GM23248 (cell line): ENCODE results near the gene MACF1. TPM values are rescaled to one million over a fixed set of nuclear protein-coding genes. Genes with fewer than 3 reads are reported as not detected.
"Not testable (repeated sequence)": the region's sequence is repeated elsewhere in the genome, so short reads cannot be mapped to it uniquely, and the experiment has no call there.

Experiments
- DNase-seq: peaks from one replicate; pipeline ENCODE4 v3.0.0-alpha.2; 2015
- H2AFZ ChIP-seq: fragments of 200-600 bp; sonication (generic); 2 replicates; pipeline ENCODE4 v1.6.1; 2016; ENCODE audit warnings: antibody characterized with exemption
- H3F3A ChIP-seq: fragments of 200-600 bp; sonication (generic); 2 replicates; pipeline ENCODE4 v1.6.1; 2016; ENCODE audit warnings: mild to moderate bottlenecking, antibody characterized with exemption, mixed run types; ENCODE audit not compliant: insufficient read depth
- H3K27ac ChIP-seq: fragments of 200-600 bp; sonication (generic); 2 replicates; pipeline ENCODE4 v1.5.1; 2016; ENCODE audit warnings: mild to moderate bottlenecking
- H3K27me3 ChIP-seq: fragments of 200-600 bp; sonication (generic); replicated peaks from 2 replicates; pipeline ENCODE4 v1.6.1; 2016; ENCODE audit warnings: mild to moderate bottlenecking; ENCODE audit not compliant: insufficient read depth
- H3K36me3 ChIP-seq: fragments of 200-600 bp; sonication (generic); 2 replicates; pipeline ENCODE4 v1.6.1; 2016; ENCODE audit warnings: low read depth, mild to moderate bottlenecking
- H3K4me1 ChIP-seq: fragments of 200-600 bp; sonication (generic); 2 replicates; pipeline ENCODE4 v1.6.1; 2016; ENCODE audit warnings: mild to moderate bottlenecking; ENCODE audit not compliant: insufficient read depth
- H3K4me2 ChIP-seq: fragments of 200-600 bp; sonication (generic); one replicate; pipeline ENCODE4 v1.6.1; 2016; ENCODE audit warnings: mild to moderate bottlenecking; ENCODE audit not compliant: unreplicated experiment
- H3K4me3 ChIP-seq: fragments of 200-600 bp; sonication (generic); 2 replicates; pipeline ENCODE4 v1.5.1; 2016; ENCODE audit warnings: mild to moderate bottlenecking
- H3K79me2 ChIP-seq: fragments of 200-600 bp; sonication (generic); 2 replicates; pipeline ENCODE4 v1.6.1; 2016; ENCODE audit warnings: mild to moderate bottlenecking; ENCODE audit not compliant: insufficient read depth
- H3K9ac ChIP-seq: fragments of 200-600 bp; sonication (generic); 2 replicates; pipeline ENCODE4 v1.6.1; 2016; ENCODE audit warnings: mild to moderate bottlenecking
- H3K9me2 ChIP-seq: fragments of 200-600 bp; sonication (generic); 2 replicates; pipeline ENCODE4 v1.6.1; 2016; ENCODE audit warnings: mixed run types, mild to moderate bottlenecking, moderate library complexity; ENCODE audit not compliant: insufficient read depth
- H3K9me3 ChIP-seq: fragments of 200-600 bp; sonication (generic); one replicate; pipeline ENCODE4 v1.6.1; 2017; ENCODE audit warnings: low read depth
- H4K20me1 ChIP-seq: fragments of 200-600 bp; sonication (generic); 2 replicates; pipeline ENCODE4 v1.6.0; 2016; ENCODE audit not compliant: insufficient read depth
- EZH2 ChIP-seq: fragments of 200-600 bp; sonication (generic); IDR thresholded peaks from 2 replicates; pipeline ENCODE4 v1.6.1; 2018; ENCODE audit warnings: antibody characterized with exemption, mild to moderate bottlenecking; ENCODE audit not compliant: insufficient read depth, poor library complexity, severe bottlenecking
- EZH2phosphoT487 ChIP-seq: fragments of 200-600 bp; sonication (generic); IDR thresholded peaks from 2 replicates; pipeline ENCODE4 v1.6.1; 2018; ENCODE audit warnings: antibody characterized with exemption, moderate library complexity, mild to moderate bottlenecking, low read depth; ENCODE audit not compliant: insufficient read depth
- WGBS, 2 experiments: methylation state at CpG; one replicate each; pipeline ENCODE4 v1.1.6; 2015 to 2017; ENCODE audit warnings: low lambda C conversion rate in 2 of 2, low coverage in 1 of 2; ENCODE audit errors: missing lambda C conversion rate in 2 of 2; 5-methylcytosine and 5-hydroxymethylcytosine counted together
- in situ Hi-C: fragments of 300-500 bp; cut with MboI; formaldehyde crosslinking; loops from 2 replicates; pipeline ENCODE4 v1.15.0; 2020
- polyA plus RNA-seq: library from polyadenylated mRNA; unstranded; fragments of >200 nt; fragmentation: Nextera tagmentation; extraction: Ambion mirVana; gene quantifications from 2 replicates; pipeline ENCODE4 v1.2.1, GENCODE V29; 2016
- total RNA-seq: library from RNA; depleted of rRNA; stranded (reverse); fragments of >200 nt; shearing (Covaris generic); gene quantifications from 2 replicates; pipeline ENCODE4 v1.2.3, GENCODE V29; 2014

The MACF1 gene
- total and polyA plus RNA-seq, 2 experiments from 2014 or later: 55.1 to 177 TPM

DNA sequence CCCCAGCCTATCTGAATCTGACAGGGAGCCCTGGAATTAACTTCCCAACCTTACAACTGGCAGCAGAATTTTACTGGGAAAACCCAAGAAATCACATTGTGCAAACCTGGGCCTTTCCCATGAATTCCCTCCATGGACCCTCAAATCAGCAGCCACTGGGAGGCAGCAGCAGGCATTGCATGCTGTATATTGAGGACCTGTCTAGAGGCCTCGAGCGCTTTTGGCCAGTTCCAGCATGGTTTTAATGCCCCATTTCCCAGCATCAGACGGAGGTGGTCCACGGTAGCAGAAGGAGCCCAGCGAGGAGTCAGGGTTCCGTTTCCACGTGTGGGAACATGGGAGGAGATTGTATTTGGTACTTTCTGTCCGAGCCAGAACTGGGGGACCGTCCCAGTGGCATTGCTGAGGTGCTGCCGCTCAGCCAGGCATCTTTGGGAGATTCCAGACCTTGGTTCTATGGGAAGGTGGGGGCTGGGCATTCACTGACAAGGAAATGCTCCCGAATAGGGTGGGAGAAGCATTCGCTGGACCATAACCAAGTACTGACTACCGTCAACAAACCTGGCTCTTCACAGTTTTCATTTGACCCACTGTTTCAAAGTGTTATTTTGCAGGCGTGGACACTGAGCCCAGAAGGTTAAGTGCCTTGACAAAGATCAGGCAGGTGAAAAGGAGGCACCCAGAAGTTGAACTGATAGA, 302.9 kb downstream of the MACF1 start:
- Histone ChIP-seq H3F3A (no peaks in the 10 kb centered on the region), H4K20me1 (no peaks in the 10 kb centered on the region), H3K27me3 (0 out of 2 replicates have a peak, but pooled peaks cover 5% of the 10 kb centered on the region), H3K4me1 (no peaks in the 10 kb centered on the region), H2AFZ (no peak overlapping the region), H3K9ac (no peak overlapping the region), H3K4me2 (no peak overlapping the region), H3K27ac (no peak overlapping the region), H3K9me2 (no peaks in the 10 kb centered on the region), H3K36me3 (no peaks in the 10 kb centered on the region), H3K79me2 (no peaks in the 10 kb centered on the region), H3K4me3 (no peak overlapping the region), H3K9me3 (no peaks in the 10 kb centered on the region)
- WGBS, 2 experiments: 51 to 53% methylated on average over 14 of the region's 14 CpGs
- DNase-seq: peak; percentile 18
- in situ Hi-C loops: no loop called here
- TF ChIP-seq EZH2: no peak
- no peak for TF ChIP-seq EZH2phosphoT487

DNA sequence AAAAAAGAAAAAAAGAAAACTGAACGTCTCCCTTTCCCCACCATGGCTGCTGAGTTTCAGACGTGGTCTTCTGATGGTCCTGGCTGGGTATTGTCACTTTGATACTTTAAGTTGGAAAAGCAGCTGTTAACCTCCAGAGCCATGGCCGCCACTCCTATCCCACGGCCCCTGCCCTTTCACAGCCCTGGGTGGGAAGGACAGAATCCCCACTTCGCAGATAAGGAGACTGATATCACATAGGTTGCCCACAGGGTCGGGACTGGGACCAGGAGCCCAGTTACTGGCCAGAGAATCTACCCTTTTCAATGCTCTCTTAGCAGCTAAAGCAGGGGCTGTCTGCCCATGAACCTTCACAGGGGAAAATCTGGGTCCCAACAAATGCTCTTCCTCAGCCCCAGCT, 303.8 kb downstream of the MACF1 start:
- Histone ChIP-seq H3K79me2 (no peaks in the 10 kb centered on the region), H4K20me1 (no peaks in the 10 kb centered on the region), H3K4me1 (no peaks in the 10 kb centered on the region), H3K4me2 (no peak overlapping the region), H2AFZ (no peak overlapping the region), H3K9ac (no peak overlapping the region), H3K9me2 (no peaks in the 10 kb centered on the region), H3K27ac (no peak overlapping the region), H3F3A (no peaks in the 10 kb centered on the region), H3K9me3 (no peaks in the 10 kb centered on the region), H3K27me3 (0 out of 2 replicates have a peak, but pooled peaks cover 5% of the 10 kb centered on the region), H3K36me3 (no peaks in the 10 kb centered on the region), H3K4me3 (no peak overlapping the region)
- TF ChIP-seq EZH2phosphoT487 (no peak), EZH2 (no peak)
- no peak for DNase-seq
- in situ Hi-C loops: no loop called here
- 67 to 71% methylated on average over 6 of the region's 6 CpGs for WGBS, 2 experiments

DNA sequence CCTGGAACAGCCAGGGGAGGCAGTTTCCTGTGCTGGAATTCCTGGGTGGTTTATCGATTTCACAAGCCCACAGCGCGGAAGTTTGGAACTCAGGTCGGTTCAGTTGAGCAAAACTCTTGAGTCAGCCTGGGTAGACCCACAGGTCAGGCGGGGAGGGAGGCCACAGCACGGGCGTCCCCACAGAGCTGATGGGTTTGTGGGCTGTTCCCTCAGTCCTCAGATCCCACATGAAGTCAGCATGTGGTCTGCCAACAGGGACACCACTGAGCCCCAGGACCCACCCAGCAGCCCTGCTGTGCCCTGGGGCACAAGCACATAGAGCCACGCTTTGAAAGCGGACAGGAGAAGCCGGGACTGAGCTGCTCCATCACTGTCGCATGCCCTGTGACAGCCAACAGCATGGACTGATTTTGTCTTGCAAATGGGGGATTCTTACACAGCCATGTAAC, 304.4 kb downstream of the MACF1 start:
- Histone ChIP-seq H3K27me3 (0 out of 2 replicates have a peak, but pooled peaks cover 5% of the 10 kb centered on the region), H3K36me3 (no peaks in the 10 kb centered on the region), H3K4me1 (no peaks in the 10 kb centered on the region), H2AFZ (no peak overlapping the region), H3K9ac (no peak overlapping the region), H3K27ac (no peak overlapping the region), H4K20me1 (no peaks in the 10 kb centered on the region), H3K4me3 (no peak overlapping the region), H3K4me2 (no peak overlapping the region), H3F3A (no peaks in the 10 kb centered on the region), H3K9me2 (no peaks in the 10 kb centered on the region), H3K9me3 (no peaks in the 10 kb centered on the region), H3K79me2 (no peaks in the 10 kb centered on the region)
- DNase-seq: no peak
- in situ Hi-C loops: no loop called here
- no peak for TF ChIP-seq EZH2phosphoT487
- TF ChIP-seq EZH2: no peak
- 78 to 87% methylated on average over 11 of the region's 11 CpGs for WGBS, 2 experiments

DNA sequence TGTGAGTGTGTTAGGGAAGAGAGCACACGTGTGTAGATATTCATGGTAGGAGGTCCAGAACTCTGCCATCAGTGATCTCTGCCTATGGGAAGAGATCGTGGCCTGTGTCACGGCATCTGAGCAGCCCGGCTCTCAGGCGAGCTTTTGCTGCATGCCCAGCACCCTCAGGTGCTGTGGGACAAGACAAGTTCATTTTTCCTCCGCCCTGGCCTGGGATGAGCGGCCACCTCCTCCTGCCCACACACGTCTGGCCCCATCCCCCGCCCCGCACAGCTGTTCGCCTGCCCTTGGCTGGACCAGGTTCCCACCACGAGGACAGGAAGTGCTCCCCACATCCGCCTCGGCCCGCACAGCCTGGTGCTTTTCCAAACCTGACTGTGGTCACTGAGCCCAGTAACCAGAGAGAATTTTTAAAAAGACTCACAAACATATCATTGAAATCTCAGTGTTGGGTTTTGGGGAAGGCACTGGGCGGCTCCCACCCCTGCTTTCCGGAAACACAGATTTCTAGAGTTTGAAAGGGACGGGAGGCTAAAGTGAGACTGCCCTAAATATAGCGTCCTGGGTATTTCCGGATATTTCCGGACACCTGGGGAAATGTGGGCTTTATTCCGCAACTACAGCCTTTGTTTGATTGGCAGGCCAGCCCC, 305.0 kb downstream of the MACF1 start:
- 0 out of 2 replicates have a peak, but pooled peaks cover 5% of the 10 kb centered on the region for H3K27me3 ChIP-seq
- no peak for DNase-seq
- in situ Hi-C loops: no loop called here
- no peaks in the 10 kb centered on the region for H3K9me2 ChIP-seq
- H2AFZ ChIP-seq: no peak overlapping the region
- H3K79me2 ChIP-seq: no peaks in the 10 kb centered on the region
- no peaks in the 10 kb centered on the region for H3F3A ChIP-seq
- WGBS, 2 experiments: 84 to 89% methylated on average over 19 to 22 of the region's 22 CpGs
- H3K9me3 ChIP-seq: no peaks in the 10 kb centered on the region
- no peak overlapping the region for H3K4me3 ChIP-seq
- H3K4me1 ChIP-seq: no peaks in the 10 kb centered on the region
- H3K9ac ChIP-seq: no peak overlapping the region
- H3K36me3 ChIP-seq: no peaks in the 10 kb centered on the region
- H3K4me2 ChIP-seq: no peak overlapping the region
- no peaks in the 10 kb centered on the region for H4K20me1 ChIP-seq
- TF ChIP-seq EZH2phosphoT487 (no peak), EZH2 (no peak)
- no peak overlapping the region for H3K27ac ChIP-seq

DNA sequence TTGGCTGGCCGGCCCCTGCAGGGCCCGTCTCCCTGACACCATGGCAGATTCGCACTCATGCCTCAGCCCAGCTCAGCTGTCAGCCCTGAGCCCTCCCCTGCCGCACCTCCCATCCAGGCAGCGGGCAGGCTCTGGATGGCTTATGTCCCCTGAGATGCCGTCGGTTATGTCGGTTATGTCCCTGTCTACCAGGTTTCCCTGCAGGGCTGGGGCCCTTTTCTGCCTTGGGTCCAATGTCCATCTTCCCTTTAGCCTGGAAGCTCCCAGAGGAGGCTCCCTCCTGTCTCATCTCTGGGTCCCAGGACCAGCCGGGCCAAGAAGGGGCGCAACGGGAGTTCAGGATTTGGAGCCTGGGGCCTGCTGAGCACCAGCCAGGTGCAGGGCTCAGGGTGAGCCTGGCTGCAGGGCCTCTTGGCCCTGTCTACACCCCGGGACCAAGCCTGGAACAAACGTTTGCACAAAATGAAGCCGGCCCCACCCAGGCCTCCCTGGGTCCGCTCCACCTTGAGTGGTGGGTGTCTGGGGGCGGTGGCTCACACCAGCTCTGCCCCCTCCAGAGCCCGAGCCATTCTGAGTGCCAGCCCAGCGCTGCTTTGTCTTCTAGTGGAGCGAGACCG, 306.2 kb downstream of the MACF1 start:
- H3K4me3 ChIP-seq, H2AFZ ChIP-seq, H3K36me3 ChIP-seq, H3K27ac ChIP-seq, H3K9me2 ChIP-seq, H3K4me1 ChIP-seq, H3K4me2 ChIP-seq, H3K27me3 ChIP-seq, in situ Hi-C loops, H3K9me3 ChIP-seq, H3K9ac ChIP-seq, H3F3A ChIP-seq, H3K79me2 ChIP-seq, H4K20me1 ChIP-seq, DNase-seq: not testable (repeated sequence)
- 88 to 91% methylated on average over 14 to 17 of the region's 20 CpGs for WGBS, 2 experiments

DNA sequence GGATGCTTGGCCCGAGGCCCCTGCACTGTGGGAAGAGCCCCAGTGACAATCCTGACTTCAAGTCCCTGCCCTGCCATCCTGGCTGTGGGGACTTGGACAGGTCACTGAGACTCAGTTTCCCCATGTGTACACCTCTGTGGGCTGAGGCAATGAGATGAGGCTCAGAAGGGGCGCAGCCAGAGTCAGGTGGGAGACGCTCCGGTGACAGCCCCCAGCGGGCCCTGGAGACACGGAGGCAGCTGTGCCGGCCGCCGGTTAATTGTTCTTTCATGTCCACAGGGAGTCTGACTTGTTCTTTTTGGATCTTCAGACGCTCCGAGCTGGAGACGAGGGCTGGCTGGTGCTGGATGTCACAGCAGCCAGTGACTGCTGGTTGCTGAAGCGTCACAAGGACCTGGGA, 307.0 kb downstream of the MACF1 start:
- H3K4me3 ChIP-seq, H3K36me3 ChIP-seq, H3K9ac ChIP-seq, in situ Hi-C loops, H4K20me1 ChIP-seq, H2AFZ ChIP-seq, H3K27me3 ChIP-seq, DNase-seq, H3K4me2 ChIP-seq, H3K9me3 ChIP-seq, H3K27ac ChIP-seq, H3F3A ChIP-seq, H3K4me1 ChIP-seq, H3K79me2 ChIP-seq, H3K9me2 ChIP-seq: not testable (repeated sequence)
- 59 to 64% methylated on average over 8 of the region's 13 CpGs for WGBS, 2 experiments
